NCI-H1694 treated with DMSO at 0.1 percent for 48 hours (cell line): Measurements from ENCODE around the gene GYG1.
"Not testable (repeated sequence)": the region's sequence is repeated elsewhere in the genome, so short reads cannot be mapped to it uniquely, and the experiment has no call there.

Experiments
- DNase-seq: peaks from one replicate; lab custom pipeline; 2025; lab: John Stamatoyannopoulos, UW

Gene GYG1

DNA sequence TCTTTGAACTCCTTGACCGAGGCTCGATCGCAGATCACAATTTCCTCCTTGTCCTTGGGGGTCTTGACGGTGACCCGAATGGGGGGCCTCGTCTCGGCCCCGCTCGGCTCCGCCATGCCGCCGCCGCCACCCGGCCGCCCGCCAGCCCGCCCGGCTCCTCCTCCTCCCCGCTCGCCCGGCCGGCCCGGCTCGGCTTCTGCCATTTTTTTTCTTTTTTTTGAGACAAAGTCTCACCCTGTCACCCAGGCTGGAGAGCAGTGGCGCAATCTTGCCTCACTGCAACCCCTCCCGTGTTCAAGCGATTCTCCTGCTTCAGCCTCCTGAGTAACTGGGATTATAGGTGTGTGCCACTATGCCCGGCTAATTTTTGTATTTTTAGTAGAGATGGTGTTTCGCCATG is 3.8 kb upstream of the GYG1 start:
- not testable (repeated sequence) for DNase-seq

GRCh38 chr3:148990236-148990635 is 1.1 kb upstream of the GYG1 start:
- no peak for DNase-seq

- no peak for DNase-seq
Observed at GRCh38 chr3:148992027-148992634, 791 bp downstream of the GYG1 start.

- no peak for DNase-seq
Observed at GRCh38 chr3:148992635-148993255, 1.4 kb downstream of the GYG1 start.

DNA sequence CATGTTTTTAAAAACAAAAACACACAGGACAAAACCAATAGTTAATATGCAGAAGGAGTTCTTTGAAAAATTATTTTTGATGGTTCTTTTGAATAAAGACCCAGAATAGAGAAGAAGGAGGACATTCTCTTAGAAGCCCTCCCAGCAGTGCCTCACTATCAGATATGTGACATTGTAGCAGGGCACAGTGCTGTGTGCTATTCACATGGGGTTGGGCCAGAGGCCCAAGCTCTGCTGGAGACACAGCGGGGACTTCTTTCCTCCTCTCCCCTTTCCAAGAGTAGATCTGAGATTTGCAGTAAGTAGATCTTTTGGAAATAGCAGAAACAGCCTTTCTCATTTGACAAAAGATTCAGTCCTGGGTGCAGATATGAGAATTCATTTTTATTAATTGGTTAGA is 6.3 kb downstream of the GYG1 start:
- no peak for DNase-seq

- DNase-seq, result no peak
Observed at GRCh38 chr3:148998297-148998696, 7.0 kb downstream of the GYG1 start.

DNA sequence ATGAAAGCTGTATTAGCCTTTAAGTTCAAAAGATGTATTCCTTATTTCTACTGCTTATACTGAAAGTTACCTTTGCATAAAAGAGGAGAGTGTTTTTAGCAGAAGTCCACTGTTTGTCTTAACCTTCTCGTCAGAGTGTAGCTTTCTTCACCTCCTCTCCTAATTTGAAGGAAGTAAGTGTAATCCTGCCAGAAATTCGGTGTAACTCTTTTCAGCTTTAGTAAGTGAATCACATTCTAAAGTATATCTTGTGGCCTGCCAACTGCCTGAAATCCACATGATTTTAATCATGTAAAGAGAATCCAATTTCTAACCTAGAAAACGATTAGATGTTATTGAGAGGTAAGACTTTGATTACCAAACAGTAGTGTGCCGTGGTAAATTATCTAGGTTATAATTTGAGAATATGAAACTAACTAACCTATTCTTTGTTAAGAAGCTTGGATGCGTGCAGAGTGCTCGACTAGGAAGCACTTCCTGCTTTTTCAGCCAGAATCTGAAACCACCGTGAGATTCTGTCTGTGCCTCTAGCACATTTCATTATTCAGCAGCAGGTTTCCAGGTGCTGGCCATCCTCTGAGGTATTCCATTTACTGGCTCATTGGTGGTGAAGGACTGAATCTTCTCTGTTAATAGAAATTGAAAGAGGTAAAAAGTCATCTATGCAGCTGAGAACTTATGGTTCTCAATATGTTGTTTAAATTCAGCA is 7.5 kb downstream of the GYG1 start:
- no peak for DNase-seq

- no peak for DNase-seq
Observed at GRCh38 chr3:148999806-149000205, 8.5 kb downstream of the GYG1 start.

DNA sequence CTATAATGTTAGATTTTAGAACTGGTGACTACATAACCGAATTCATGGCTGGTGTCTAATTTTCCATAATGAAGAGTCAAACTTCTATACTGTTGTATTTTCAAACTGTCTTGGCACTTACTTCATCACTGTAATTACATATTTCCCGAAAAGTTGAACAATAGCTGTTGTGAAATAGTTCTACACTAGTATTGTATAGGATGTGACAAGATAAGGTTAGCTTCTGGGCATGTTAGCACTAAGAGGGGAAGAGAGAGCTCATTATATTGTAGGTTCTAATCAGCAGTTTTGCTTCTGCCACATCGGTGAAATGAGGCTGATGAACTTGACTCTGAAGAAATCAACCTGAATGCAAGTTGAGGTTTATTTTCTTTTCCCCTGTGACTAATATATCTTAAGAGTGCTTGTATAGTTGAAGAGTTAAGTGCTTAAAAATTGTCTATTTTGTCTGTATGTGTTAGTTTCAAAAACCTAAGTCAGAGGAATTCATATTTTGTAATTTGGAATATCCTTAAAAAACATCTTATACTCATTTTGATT is 8.9 kb downstream of the GYG1 start:
- no peak for DNase-seq

GRCh38 chr3:149001727-149002126 is 10.4 kb downstream of the GYG1 start:
- no peak for DNase-seq

GRCh38 chr3:149003653-149004305 is 12.4 kb downstream of the GYG1 start:
- no peak for DNase-seq

GRCh38 chr3:149004622-149005021 is 13.3 kb downstream of the GYG1 start:
- no peak for DNase-seq

DNA sequence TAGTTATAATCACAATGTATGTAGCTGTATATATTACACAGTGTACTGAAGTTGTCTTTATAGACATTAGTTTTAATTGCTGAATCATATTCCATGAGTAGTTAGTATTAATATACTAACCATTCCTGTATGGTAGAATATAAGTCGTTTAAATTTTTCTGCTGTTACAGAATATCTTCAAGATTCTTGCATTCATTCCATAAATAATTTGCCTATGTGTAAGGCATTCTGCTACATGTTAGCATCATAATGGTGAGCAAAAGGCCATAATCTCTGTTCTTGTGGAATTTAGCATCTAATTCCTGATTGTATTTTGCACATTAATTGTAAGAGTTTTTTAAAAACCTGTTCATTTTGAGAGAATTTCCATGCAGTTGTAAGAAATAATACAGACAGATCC is 14.1 kb downstream of the GYG1 start:
- no peak for DNase-seq

DNA sequence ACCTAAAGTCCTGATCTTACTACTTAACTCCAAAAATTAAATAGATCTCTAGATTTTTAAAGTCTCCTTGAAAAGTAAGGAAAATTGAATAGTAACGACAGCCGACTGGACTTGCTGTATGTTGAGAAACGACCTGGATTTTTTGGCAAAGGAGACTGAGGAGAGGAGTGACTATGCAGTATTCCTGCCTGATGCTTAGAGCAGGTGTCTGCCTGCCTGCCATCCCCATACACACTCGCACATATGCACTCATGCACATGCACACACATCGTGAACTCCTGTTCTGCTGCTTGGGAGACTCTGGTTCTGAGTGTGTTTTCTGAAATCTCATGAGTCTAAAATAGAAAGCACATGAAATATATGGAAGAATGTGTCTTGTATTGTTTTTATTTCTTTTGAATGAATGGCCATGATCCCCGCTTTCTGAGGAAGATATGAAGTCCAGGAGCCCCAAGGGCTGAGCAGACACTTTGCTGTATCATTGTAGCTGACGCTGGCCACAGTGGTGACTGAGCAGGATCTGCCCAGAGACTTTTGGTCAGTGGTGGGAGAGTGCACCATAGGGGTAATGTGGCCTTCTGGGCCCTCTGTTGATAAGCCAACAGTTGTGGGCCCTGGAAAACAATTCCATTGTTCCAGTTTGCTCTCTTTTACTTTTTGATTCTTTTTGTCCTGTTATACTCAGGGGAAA is 16.4 kb downstream of the GYG1 start:
- DNase-seq, result no peak

- no peak for DNase-seq
Observed at GRCh38 chr3:149009732-149010131, 18.4 kb downstream of the GYG1 start.

GRCh38 chr3:149010504-149010951 is 19.2 kb downstream of the GYG1 start:
- no peak for DNase-seq

DNA sequence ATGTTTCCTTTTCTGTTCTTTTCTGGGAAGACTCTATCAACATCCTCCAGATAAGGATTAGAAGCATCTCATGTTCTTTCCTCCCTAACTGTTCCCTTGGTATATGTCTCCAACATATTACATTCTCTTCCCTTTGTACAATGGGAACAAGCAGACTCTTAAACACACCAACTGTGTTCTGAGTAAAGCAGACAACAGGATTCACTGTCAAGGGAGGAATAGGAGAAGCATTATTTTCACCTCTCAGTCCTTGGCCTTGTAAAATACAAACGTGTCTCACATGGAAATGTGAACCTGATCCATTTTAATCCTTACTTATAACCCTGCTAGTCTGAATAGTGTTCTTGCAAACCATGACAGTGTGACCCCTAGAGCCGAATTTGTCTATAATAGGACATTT is 19.6 kb downstream of the GYG1 start:
- no peak for DNase-seq

DNA sequence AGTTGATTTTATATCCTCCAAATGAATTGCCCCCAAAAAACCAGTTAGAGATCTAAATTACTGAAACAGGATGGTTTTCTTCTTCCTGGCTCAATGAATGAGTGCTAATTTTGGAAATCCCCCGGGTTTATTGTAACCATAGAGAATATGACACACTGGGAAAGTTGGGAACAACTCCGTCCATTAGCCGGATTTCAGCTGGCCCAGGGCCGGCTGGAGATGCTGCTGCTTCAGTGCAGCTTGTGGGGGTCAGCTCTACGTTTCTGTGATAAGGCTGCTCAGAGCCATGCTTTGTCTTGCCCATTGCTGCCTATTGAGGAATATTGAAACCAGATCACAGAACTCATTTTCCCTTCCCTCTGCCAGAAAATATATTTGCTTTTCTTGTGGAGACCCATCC is 20.3 kb downstream of the GYG1 start:
- no peak for DNase-seq

GRCh38 chr3:149013726-149014125 is 22.4 kb downstream of the GYG1 start:
- no peak for DNase-seq

DNA sequence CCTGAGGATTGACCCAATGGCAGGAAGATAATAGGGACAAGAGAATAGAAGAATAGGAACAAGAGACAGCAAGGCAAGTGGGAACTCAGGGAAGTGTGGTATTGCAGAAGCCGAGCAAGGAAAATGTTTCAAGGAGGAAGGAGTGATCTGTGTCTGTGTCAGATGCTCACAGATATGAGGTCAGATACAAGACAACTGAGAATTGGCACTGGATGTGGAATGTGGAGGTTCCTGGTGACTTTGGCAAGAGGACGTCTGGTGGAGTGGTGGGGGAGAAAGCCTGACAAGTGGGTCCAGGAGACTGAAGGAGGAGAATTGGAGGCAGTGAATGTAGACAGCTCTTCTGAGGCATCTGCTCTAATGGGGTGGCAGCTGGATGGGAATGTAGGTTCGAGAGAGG is 24.1 kb downstream of the GYG1 start:
- no peak for DNase-seq

- DNase-seq, result no peak
Observed at GRCh38 chr3:149016242-149016641, 24.9 kb downstream of the GYG1 start.
